Mammary epithelial cell (primary cell): Measurements from ENCODE around the gene SLC38A10.

Experiments used
- CTCF ChIP-seq, 2 donors: IDR thresholded peaks in 1 of 2; conservative IDR thresholded peaks in 1 of 2; 2 replicates each; pipeline ENCODE4 v1.5.1; 2011 to 2012; ENCODE audit warnings: inconsistent platforms in 2 of 2, low read length in 2 of 2, mild to moderate bottlenecking in 2 of 2, control low read depth in 1 of 2, low read depth in 1 of 2; ENCODE audit not compliant: insufficient read depth in 1 of 2; ENCODE audit errors: extremely low read depth in 1 of 2
- EZH2 ChIP-seq: IDR thresholded peaks from 2 replicates; pipeline ENCODE4 v1.6.1; 2012; ENCODE audit warnings: low read length, inconsistent platforms, borderline replicate concordance

- TF ChIP-seq CTCF (conservative IDR thresholded peaks at IDR 0.05 in 1 of 2, IDR thresholded peaks at IDR 0.05 in 1 of 2; ENCODE audit: extremely low read depth in 1 of 2, insufficient read depth in 1 of 2, low read depth in 1 of 2, low read length in 2 of 2) (no peak), EZH2 (no peak)
Observed at GRCh38 chr17:81221371-81221841, 73.7 kb downstream of the SLC38A10 start.
